ENCODE results near the gene DLEC1. TPM values are rescaled to one million over a fixed set of nuclear protein-coding genes. Genes with fewer than 3 reads are reported as not detected.

Gene DLEC1
- total and polyA plus RNA-seq, 2 of the 4 experiments (the other 2 are of a cell fraction) = 0.03 TPM; not detected in 1

GRCh38 chr3:38067508-38068233 lies 28.7 kb downstream of the DLEC1 start:
- no peak overlapping the region for H3K18ac ChIP-seq (ENCODE audit: low read depth, low read length)
- H2BK15ac ChIP-seq (ENCODE audit: low read depth, low read length) = no peak overlapping the region
- H3K14ac ChIP-seq (replicated peaks; ENCODE audit: low read depth, low read length) = no peak overlapping the region
- H3K4me1 ChIP-seq (ENCODE audit: control insufficient read depth, insufficient read depth, low read length) = no peaks in the 10 kb centered on the region
- H4K20me1 ChIP-seq (ENCODE audit: insufficient read depth, low read length) = no peaks in the 10 kb centered on the region
- POLR2A ChIA-PET (ENCODE audit: unreplicated experiment) = no interaction called here
- no peak overlapping the region for H2BK5ac ChIP-seq (ENCODE audit: low read depth, low read length, poor library complexity, severe bottlenecking)
- H2AK5ac ChIP-seq (ENCODE audit: low read depth, low read length) = no peak overlapping the region
- CTCF ChIA-PET = no interaction called here
- 53% methylated on average over 3 of the region's 6 CpGs; no CpG with 5 or more reads in 1 of the 2 experiments for WGBS, 2 experiments (ENCODE audit: extremely low coverage in 2 of 2, insufficient read length in 1 of 2)
- H3K4me3 ChIP-seq (ENCODE audit: insufficient read depth, low read depth, low read length) = no peak overlapping the region
- in situ Hi-C loops (cut with MboI; ENCODE audit: low sequenced_read_pairs) = no loop called here
- no TSS peak for BruUV-seq (replicated peaks)
- no peak overlapping the region for H3K4ac ChIP-seq (ENCODE audit: low read depth, low read length)
- H3K4me2 ChIP-seq (ENCODE audit: low read depth, low read length) = no peak overlapping the region
- intact Hi-C loops (cut with micrococcal nuclease) = no loop called here
- H2AFZ ChIP-seq (replicated peaks; ENCODE audit: low read length, poor library complexity) = no peak overlapping the region
- no peak overlapping the region for H4K5ac ChIP-seq (ENCODE audit: low read depth, low read length)
- H3K79me1 ChIP-seq (ENCODE audit: low read depth in 1 of 2, low read length in 2 of 2) = no peaks in the 10 kb centered on the region
- H3K9ac ChIP-seq (ENCODE audit: low read depth, low read length) = no peak overlapping the region
- H3K27me3 ChIP-seq (ENCODE audit: control insufficient read depth, insufficient read depth, low read length) = peaks cover 6% of the 10 kb centered on the region
- DNase-seq (no peak), ATAC-seq (ENCODE audit: low read depth) (no peak)
- no peak overlapping the region for H2AK9ac ChIP-seq (replicated peaks; ENCODE audit: low read depth, low read length, poor library complexity)
- H4K91ac ChIP-seq (ENCODE audit: insufficient read depth, low read depth, low read length) = no peak overlapping the region
- H3K56ac ChIP-seq (ENCODE audit: extremely low read depth, insufficient read depth, low read length) = no peak overlapping the region
- H3K9me1 ChIP-seq (ENCODE audit: insufficient read depth, low read length) = no peaks in the 10 kb centered on the region
- no peaks in the 10 kb centered on the region for H3K36me3 ChIP-seq (ENCODE audit: control insufficient read depth, insufficient read depth, low read length)
- no peak overlapping the region for H4K8ac ChIP-seq (ENCODE audit: low read depth in 2 of 2, low read length in 2 of 2)
- no peak overlapping the region for H2BK20ac ChIP-seq (ENCODE audit: low read depth, low read length)
- dilution Hi-C loops (cut with HindIII; ENCODE audit: low sequenced_read_pairs, unreplicated experiment) = no loop called here
- H3K9me3 ChIP-seq (ENCODE audit: control insufficient read depth, insufficient read depth, low read length) = no peaks in the 10 kb centered on the region
- H3K27ac ChIP-seq (ENCODE audit: insufficient read depth, low read length) = no peak overlapping the region
- TF ChIP-seq ELK1 (IDR thresholded peaks at IDR 0.05; ENCODE audit: borderline replicate concordance, low read depth, low read length) = no peak
- no peak for TF ChIP-seq RAD21 (IDR thresholded peaks at IDR 0.05; ENCODE audit: low read length)
- TF ChIP-seq MXI1 (IDR thresholded peaks at IDR 0.05; ENCODE audit: borderline replicate concordance, low read depth, low read length) = no peak
- TF ChIP-seq CEBPB (IDR thresholded peaks at IDR 0.05; ENCODE audit: low read depth, low read length) = peak; percentile 64; the same call in 1 of the 2 replicates
- H3K23ac ChIP-seq (ENCODE audit: low read depth, low read length) = no peak overlapping the region
- no peak overlapping the region for H2BK120ac ChIP-seq (ENCODE audit: low read depth, low read length)
